Measurements from ENCODE around the gene PDSS2. TPM values are rescaled to one million over a fixed set of nuclear protein-coding genes. Genes with fewer than 3 reads are reported as not detected.

The PDSS2 gene
- total and polyA plus RNA-seq, 9 of the 15 experiments (the other 6 are each of a cell fraction or from before 2014, with no cell fraction given) = 5.8 to 21.1 (median 12.0) TPM

DNA sequence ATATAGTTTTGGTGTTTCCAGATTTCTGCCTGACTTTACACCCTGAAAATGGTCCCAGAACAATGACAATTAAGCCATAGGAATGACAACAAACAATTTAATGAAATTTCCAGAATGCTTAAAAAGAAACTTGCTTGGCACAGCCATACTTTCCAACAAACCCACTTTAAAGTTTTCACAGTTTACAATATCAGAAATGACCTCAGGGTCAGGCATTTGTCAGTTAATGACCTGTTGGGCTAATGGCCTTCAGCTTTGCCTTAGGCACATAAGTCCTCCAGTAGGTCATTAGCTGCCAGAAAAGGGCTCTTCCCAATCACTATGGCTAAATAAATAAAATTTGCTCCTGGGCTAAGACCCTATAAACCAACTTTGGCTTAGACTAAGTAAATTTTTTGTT, 199.4 kb downstream of the PDSS2 start:
- Histone ChIP-seq H3K36me3 (ENCODE audit: control insufficient read depth, insufficient read depth, low read length) (no peaks in the 10 kb centered on the region), H3K27me3 (ENCODE audit: control insufficient read depth in 2 of 2, insufficient read depth in 2 of 2, low read length in 2 of 2) (no peaks in the 10 kb centered on the region), H3K9ac (ENCODE audit: insufficient read depth in 1 of 2, low read depth in 2 of 2, low read length in 2 of 2) (no peak overlapping the region), H3K4me1 (replicated peaks in 1 of 2; ENCODE audit: control insufficient read depth in 2 of 2, insufficient read depth in 2 of 2, low read length in 2 of 2) (no peaks in the 10 kb centered on the region), H3K4me2 (ENCODE audit: insufficient read depth, low read length) (no peak overlapping the region), H3K9me3 (replicated peaks; ENCODE audit: control insufficient read depth, insufficient read depth, low read depth, low read length) (no peaks in the 10 kb centered on the region), H3K27ac (ENCODE audit: extremely low read depth, low read depth, low read length) (no peak overlapping the region), H3K4me3 (no peak overlapping the region), H2AFZ (ENCODE audit: low read depth, low read length) (no peak overlapping the region), H3K9me1 (ENCODE audit: control insufficient read depth, insufficient read depth, low read length) (no peaks in the 10 kb centered on the region), H3K79me2 (ENCODE audit: control insufficient read depth, insufficient read depth, low read length) (no peaks in the 10 kb centered on the region), H4K20me1 (replicated peaks; ENCODE audit: control insufficient read depth, insufficient read depth, low read length) (no peaks in the 10 kb centered on the region)
- intact Hi-C loops (cut with micrococcal nuclease) (no loop called here), in situ Hi-C loops (cut with MboI) (no loop called here)
- no peak for TF ChIP-seq CEBPB (tag; IDR thresholded peaks at IDR 0.05)
- TF ChIP-seq MEF2D (tag; conservative IDR thresholded peaks at IDR 0.05; ENCODE audit: low read depth) = no peak
- TF ChIP-seq CEBPZ (IDR thresholded peaks at IDR 0.05; ENCODE audit: borderline replicate concordance, low read depth, low read length) = no peak
- DNase-seq (ENCODE audit: extremely low read depth in 1 of 4, low spot score in 3 of 4) (no peak), ATAC-seq (no peak), FAIRE-seq (no peak)
- ChIA-PET POLR2A (interaction anchor here (0.6 to 1.4 kb wide), 2 partner anchors 21 to 527 kb away, joined by 3 read pairs; no protein-coding TSS in a partner anchor), CTCF (ENCODE audit: low intra/inter-chr PET ratio) (interaction anchor here (0.7 kb wide), 1 partner anchor 666 kb away, joined by 4 read pairs; no protein-coding TSS in a partner anchor)
- BruUV-seq (replicated peaks) = no TSS peak
